CD4-positive, alpha-beta T cell treated with Interleukin-15 for 4 hours (primary cell): ENCODE data around the gene CHD5.

Source experiments
- DNase-seq: peaks from one replicate; pipeline ENCODE4 v3.0.0-alpha.2; 2020; ENCODE audit warnings: low spot score

The CHD5 gene

GRCh38 chr1:6152181-6152580, 27.9 kb downstream of the CHD5 start:
- no peak for DNase-seq

GRCh38 chr1:6151291-6151822, 28.8 kb downstream of the CHD5 start:
- no peak for DNase-seq

- DNase-seq, result no peak
Measured at GRCh38 chr1:6150006-6150938, 29.8 kb downstream of the CHD5 start.

GRCh38 chr1:6149597-6149996, 30.5 kb downstream of the CHD5 start:
- DNase-seq, result no peak

- DNase-seq, result peak; percentile 51
Measured at GRCh38 chr1:6148497-6149241, 31.5 kb downstream of the CHD5 start.

- no peak for DNase-seq
Measured at GRCh38 chr1:6145864-6146410, 34.2 kb downstream of the CHD5 start.

GRCh38 chr1:6145396-6145750, 34.7 kb downstream of the CHD5 start:
- no peak for DNase-seq

GRCh38 chr1:6144647-6145395, 35.3 kb downstream of the CHD5 start:
- DNase-seq, result no peak

- DNase-seq, result no peak
Measured at GRCh38 chr1:6144175-6144574, 35.9 kb downstream of the CHD5 start.

GRCh38 chr1:6143395-6143794, 36.7 kb downstream of the CHD5 start:
- no peak for DNase-seq

- DNase-seq, result no peak
Measured at GRCh38 chr1:6142734-6143133, 37.4 kb downstream of the CHD5 start.

- no peak for DNase-seq
Measured at GRCh38 chr1:6142036-6142621, 38.0 kb downstream of the CHD5 start.

- DNase-seq, result no peak
Measured at GRCh38 chr1:6141592-6141991, 38.5 kb downstream of the CHD5 start.

- DNase-seq, result no peak
Measured at GRCh38 chr1:6140413-6140812, 39.7 kb downstream of the CHD5 start.

GRCh38 chr1:6137758-6138157, 42.4 kb downstream of the CHD5 start:
- DNase-seq, result no peak

GRCh38 chr1:6136516-6137220, 43.5 kb downstream of the CHD5 start:
- DNase-seq, result no peak

GRCh38 chr1:6134741-6135510, 45.2 kb downstream of the CHD5 start:
- no peak for DNase-seq

GRCh38 chr1:6134206-6134605, 45.9 kb downstream of the CHD5 start:
- DNase-seq, result no peak

GRCh38 chr1:6133146-6133895, 46.8 kb downstream of the CHD5 start:
- DNase-seq, result no peak
